Fibroblast of pulmonary artery (primary cell): Measurements from ENCODE around the gene DNAI2.

Source experiments
- DNase-seq: peaks from one replicate; pipeline ENCODE4 v3.0.0-alpha.2; 2010; ENCODE audit warnings: low read depth
- H3K4me3 ChIP-seq: replicated peaks from 2 replicates; pipeline ENCODE4 v1.5.1; 2011; ENCODE audit warnings: low read depth, mild to moderate bottlenecking, control low read depth, low read length, moderate library complexity
- TF ChIP-seq, protein P1 (sequence below): IDR thresholded peaks from 2 replicates; pipeline ENCODE4 v1.5.1; 2011; ENCODE audit warnings: mild to moderate bottlenecking, control low read depth, low read length, inconsistent platforms; ENCODE audit errors: missing control alignments

Gene DNAI2

DNA sequence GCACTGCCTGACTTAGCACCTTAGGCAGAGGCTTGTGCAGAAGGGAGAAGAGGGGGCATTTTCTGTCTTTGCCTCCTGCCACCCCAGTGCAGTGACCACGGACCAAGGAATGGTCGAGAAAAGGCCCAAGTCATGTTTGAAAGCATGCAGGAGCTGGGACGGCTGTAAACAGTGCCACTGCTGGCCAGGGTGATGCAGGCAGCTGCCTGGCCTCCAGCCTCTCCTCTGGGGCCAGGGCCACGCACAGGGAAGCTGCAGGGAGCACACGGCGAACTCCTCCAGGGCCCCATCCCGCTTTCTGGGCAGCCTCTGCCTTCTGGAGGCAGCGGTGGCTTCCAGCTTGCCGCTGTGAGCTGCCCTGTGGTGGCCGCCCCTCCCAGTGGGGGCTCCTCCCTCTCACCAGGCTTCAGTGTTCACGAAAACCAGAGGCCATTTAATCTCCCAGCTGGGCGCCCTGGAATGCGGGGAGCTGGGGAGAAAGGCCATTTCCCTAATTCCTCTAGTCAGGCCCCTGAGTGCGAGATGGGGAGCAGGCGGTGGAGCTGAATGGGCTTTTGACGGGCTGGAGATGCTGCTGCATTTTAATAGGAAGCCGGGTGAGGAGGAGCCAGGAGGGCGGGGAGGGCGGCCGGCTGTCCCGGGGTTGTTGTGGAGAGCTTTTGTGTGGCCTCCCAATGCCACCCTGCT lies 28.7 kb upstream of the DNAI2 start:
- no peak overlapping the region for H3K4me3 ChIP-seq
- no peak for DNase-seq
- TF ChIP-seq, protein P1, sequence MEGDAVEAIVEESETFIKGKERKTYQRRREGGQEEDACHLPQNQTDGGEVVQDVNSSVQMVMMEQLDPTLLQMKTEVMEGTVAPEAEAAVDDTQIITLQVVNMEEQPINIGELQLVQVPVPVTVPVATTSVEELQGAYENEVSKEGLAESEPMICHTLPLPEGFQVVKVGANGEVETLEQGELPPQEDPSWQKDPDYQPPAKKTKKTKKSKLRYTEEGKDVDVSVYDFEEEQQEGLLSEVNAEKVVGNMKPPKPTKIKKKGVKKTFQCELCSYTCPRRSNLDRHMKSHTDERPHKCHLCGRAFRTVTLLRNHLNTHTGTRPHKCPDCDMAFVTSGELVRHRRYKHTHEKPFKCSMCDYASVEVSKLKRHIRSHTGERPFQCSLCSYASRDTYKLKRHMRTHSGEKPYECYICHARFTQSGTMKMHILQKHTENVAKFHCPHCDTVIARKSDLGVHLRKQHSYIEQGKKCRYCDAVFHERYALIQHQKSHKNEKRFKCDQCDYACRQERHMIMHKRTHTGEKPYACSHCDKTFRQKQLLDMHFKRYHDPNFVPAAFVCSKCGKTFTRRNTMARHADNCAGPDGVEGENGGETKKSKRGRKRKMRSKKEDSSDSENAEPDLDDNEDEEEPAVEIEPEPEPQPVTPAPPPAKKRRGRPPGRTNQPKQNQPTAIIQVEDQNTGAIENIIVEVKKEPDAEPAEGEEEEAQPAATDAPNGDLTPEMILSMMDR, result no peak

GRCh38 chr17:74245871-74246270 lies 28.2 kb upstream of the DNAI2 start:
- DNase-seq, result no peak

DNA sequence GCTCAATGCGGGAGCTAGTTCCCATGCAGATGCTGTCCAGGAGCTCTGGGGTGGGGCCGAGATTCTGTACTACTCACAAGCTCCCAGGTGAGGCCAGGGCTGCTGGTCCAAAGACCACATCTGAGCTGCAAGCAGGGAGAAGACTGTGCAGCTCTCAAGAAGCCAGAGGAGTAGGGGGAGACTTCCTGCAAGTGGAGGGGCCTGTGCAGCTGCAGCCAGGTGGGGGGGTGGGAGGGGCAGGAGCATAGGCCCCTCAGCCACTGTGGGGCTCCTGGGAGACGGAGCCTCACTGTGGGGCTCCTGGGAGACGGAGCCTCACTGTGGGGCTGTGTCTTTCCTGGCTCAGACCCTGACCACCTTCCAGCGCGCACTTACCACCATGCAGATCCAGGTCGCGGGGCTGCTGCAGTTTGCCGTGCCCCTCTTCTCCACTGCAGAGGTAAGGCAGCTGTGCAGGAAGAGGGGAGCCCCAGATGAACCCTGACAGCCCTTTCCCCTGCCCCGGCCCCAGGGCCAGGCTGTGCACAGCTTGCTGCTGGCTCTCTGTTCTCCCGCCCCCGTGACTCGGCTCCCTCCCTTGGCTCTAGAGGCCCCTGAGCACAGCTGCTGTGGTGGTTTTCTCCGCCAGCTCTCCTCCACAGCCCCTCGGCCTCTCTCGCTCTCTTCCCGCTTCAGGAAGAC lies 24.3 kb upstream of the DNAI2 start:
- no peak for DNase-seq
- TF ChIP-seq, protein P1, result no peak
- H3K4me3 ChIP-seq, result no peak overlapping the region

More at GRCh38 chr17:74245871-74246270, 28.2 kb upstream of the DNAI2 start:
- H3K4me3 ChIP-seq, result no peak overlapping the region
- TF ChIP-seq, protein P1, result no peak

DNA sequence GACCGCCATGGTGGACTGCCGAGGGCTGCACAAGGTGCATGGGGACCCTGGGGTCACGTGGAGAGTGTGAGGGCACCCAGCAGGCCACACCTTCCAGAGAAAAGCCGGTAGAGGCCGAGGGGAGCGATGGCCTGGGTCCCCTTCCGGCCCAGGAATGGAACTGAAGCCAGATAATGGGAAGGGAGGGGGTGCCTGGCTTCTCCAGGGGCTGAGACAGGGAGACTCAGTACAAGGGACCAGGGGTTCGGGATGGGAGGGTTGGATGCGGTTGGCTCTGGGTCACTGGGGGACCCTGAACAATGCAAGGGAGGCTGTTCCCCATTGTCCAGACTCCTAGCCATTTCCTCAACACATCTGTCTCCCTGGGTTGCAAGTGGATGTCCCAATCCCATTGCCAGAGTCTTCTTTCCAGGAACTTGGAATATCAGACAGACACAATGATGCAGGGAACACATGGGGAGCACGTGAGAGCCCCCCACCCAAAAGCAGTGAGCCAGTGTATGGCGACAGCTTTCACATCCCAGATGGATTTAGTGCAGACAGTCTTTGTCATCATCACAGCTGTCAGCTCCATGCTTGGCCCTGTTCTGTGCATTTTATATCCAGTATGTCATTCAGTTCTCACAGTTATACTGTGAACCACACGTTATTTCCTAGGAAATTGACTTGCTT lies 23.6 kb upstream of the DNAI2 start:
- DNase-seq, result no peak
- H3K4me3 ChIP-seq, result no peak overlapping the region
- TF ChIP-seq, protein P1, result no peak

GRCh38 chr17:74251051-74251450 lies 23.0 kb upstream of the DNAI2 start:
- TF ChIP-seq, protein P1, result no peak
- no peak for DNase-seq
- no peak overlapping the region for H3K4me3 ChIP-seq

- TF ChIP-seq, protein P1, result no peak
- no peak for DNase-seq
- no peak overlapping the region for H3K4me3 ChIP-seq
These were observed 22.5 kb upstream of the DNAI2 start for GRCh38 chr17:74251569-74251968.
